AG09309 (cell line): ENCODE data around the gene RNF213.
A peak's percentile ranks its signal among the peaks of the same experiment; 100 is the strongest.
"Not testable (repeated sequence)": the region's sequence is repeated elsewhere in the genome, so short reads cannot be mapped to it uniquely, and the experiment has no call there.

Experiments
- DNase-seq: peaks from one replicate; pipeline ENCODE4 v3.0.0-alpha.2; 2010; ENCODE audit warnings: low read depth
- H3K4me3 ChIP-seq: 2 replicates; pipeline ENCODE4 v1.5.1; 2011; ENCODE audit warnings: mild to moderate bottlenecking, low read depth, low read length, moderate library complexity; ENCODE audit not compliant: control insufficient read depth
- CTCF ChIP-seq: IDR thresholded peaks from 2 replicates; pipeline ENCODE4 v1.5.1; 2011; ENCODE audit warnings: mild to moderate bottlenecking, low read depth, low read length, inconsistent platforms; ENCODE audit not compliant: insufficient read depth, control insufficient read depth; ENCODE audit errors: missing control alignments

RNF213 gene

DNA sequence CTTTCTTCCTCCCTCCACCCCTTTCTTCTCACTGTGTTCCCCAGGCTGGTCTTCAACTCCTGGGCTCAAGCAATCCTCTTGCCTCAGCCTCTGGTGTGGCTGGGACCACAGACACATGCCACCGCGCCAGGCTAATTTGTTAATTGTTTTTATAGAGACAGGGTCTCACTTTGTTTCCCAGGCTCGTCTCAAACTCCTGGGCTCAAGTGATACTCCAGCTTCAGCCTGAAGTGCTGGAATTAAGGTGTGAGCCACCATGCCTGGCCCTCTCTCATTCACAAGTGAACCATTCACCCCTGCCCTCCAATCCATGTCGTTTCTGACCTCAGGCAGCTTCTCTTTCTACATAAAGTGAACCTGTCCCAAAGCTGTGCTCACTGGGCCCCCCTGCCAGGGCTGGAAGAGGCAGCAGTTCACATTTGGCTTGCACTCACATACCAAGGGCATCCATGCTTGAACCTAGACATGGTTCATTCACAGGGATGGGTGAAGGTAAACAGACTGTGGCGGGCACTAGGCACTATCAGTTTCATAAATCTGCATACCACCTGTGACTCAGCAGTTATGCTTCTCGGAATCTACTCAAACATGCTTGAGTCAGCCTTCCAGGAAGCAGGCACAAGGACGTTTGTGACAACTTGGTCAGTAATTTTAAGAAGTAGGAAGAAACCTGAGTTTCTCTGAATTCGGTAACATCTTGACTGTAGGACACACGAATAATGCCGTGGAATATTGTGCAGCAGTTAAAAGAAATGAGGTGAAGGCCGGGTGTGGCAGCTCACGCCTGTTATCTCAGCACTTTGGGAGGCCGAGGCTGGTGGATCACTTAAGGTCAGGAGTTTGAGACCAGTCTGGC lies 6.0 kb upstream of the RNF213 start:
- DNase-seq: peak; percentile 83
- H3K4me3 ChIP-seq: no peak overlapping the region
- no peak for TF ChIP-seq CTCF

- no peak for DNase-seq
- no peak for TF ChIP-seq CTCF
- H3K4me3 ChIP-seq: no peak overlapping the region
Measured at GRCh38 chr17:80256034-80256350, 4.7 kb upstream of the RNF213 start.

DNA sequence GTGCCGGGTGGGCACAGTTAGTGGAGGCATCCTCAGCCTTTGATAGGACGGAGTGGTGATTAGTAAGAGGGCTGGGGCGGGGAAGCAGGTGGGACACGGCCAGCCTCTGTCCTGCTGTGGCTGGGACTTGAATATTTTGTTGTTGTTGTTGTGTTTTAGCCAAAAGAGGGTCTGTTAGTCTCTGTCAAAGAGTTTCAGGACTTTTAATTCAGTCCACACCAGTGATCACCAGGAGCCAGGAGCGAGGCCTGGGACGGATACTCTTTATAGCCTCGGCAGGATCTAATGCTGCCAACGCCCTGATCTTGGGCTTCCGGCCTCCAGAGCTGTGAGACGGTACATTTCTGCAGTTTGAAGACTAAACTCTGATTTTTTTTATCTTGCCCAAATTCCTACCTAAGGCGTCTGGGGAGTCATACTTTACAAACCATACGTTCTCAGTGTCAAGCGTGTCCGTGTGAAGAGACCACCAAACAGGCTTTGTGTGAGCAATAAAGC lies 2.9 kb upstream of the RNF213 start:
- no peak for DNase-seq
- TF ChIP-seq CTCF: no peak
- H3K4me3 ChIP-seq: no peak overlapping the region

GRCh38 chr17:80258296-80258695 lies 2.4 kb upstream of the RNF213 start:
- H3K4me3 ChIP-seq: not testable (repeated sequence)

GRCh38 chr17:80259457-80260068 lies 1.1 kb upstream of the RNF213 start:
- peak overlapping the region; percentile 51 for H3K4me3 ChIP-seq
- no peak for TF ChIP-seq CTCF
- DNase-seq: no peak

More at GRCh38 chr17:80258296-80258695, 2.4 kb upstream of the RNF213 start:
- DNase-seq: not testable (repeated sequence)

DNA sequence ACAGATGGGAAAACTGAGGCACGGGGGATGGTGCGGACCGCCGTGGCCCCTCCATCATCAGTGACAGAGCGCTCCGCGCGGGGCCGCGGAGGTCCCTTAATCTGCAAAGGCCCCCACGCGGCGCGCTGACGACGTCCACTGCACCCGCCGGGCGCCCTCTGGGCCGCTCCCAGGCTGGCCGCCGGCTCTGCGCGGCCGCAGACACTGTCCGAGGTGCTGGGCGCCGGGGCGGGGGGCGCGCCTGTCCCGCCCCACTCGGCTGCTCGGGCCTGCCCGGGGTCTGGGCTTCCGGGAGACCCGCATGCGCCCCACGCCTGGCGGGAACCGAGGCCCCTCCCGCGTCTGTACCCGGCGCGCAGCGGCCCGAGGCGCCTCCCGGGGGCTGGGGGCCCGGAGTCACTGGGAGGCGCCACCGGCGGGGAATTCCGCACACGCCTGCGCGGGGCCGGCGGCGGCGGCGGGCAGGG lies 550 bp upstream of the RNF213 start:
- no peak for DNase-seq
- H3K4me3 ChIP-seq: peak overlapping the region; percentile 51
- TF ChIP-seq CTCF: no peak
